HepG2 (cell line): ENCODE data around the gene MED15. TPM values are rescaled to one million over a fixed set of nuclear protein-coding genes. Genes with fewer than 3 reads are reported as not detected.

ENCODE experiments used
- ARNT ChIP-seq: fragments of 450-650 bp; IDR thresholded peaks from 2 replicates; pipeline ENCODE4 v1.6.1; 2017
- DZIP1 ChIP-seq: sonication (generic); formaldehyde crosslinking; IDR thresholded peaks from 2 replicates; pipeline ENCODE4 v1.5.0; 2020; ENCODE audit warnings: mild to moderate bottlenecking, missing genetic modification reagents
- EP300 ChIP-seq, 3 experiments: sonication (generic) in 1 of 3; formaldehyde crosslinking in 1 of 3; IDR thresholded peaks; 2 replicates each; pipeline versions ENCODE4 v1.5.1 to v1.6.1; 2011 to 2020; ENCODE audit warnings: low read depth in 2 of 3, low read length in 2 of 3, borderline replicate concordance in 1 of 3, improper control_type of control experiment in 1 of 3, mild to moderate bottlenecking in 1 of 3, missing genetic modification reagents in 1 of 3, moderate library complexity in 1 of 3
- FOXO1 ChIP-seq: sonication (generic); formaldehyde crosslinking; IDR thresholded peaks from 2 replicates; pipeline ENCODE4 v1.4.0; 2020; ENCODE audit warnings: missing genetic modification reagents
- GATAD2A ChIP-seq: IDR thresholded peaks from 2 replicates; pipeline ENCODE4 v1.6.1; 2016
- JUND ChIP-seq: sonication (generic); formaldehyde crosslinking; IDR thresholded peaks from 2 replicates; pipeline ENCODE4 v1.8.0; 2022; ENCODE audit warnings: mild to moderate bottlenecking, missing genetic modification reagents
- MED13 ChIP-seq: sonication (generic); formaldehyde crosslinking; IDR thresholded peaks from 2 replicates; pipeline ENCODE4 v1.5.0; 2020; ENCODE audit warnings: missing genetic modification reagents
- NR2F6 ChIP-seq, 2 experiments: IDR thresholded peaks; 2 replicates each; pipeline ENCODE4 v1.6.1; 2016; ENCODE audit warnings: antibody characterized with exemption in 1 of 2, mild to moderate bottlenecking in 1 of 2
- RXRA ChIP-seq: sonication (generic); formaldehyde crosslinking; IDR thresholded peaks from 2 replicates; pipeline ENCODE4 v1.5.1; 2020; ENCODE audit warnings: missing genetic modification reagents
- SMAD3 ChIP-seq: sonication (generic); formaldehyde crosslinking; IDR thresholded peaks from 2 replicates; pipeline ENCODE4 v1.4.0; 2020; ENCODE audit warnings: missing genetic modification reagents
- TFAP4 ChIP-seq: sonication (generic); IDR thresholded peaks from 2 replicates; pipeline ENCODE4 v1.6.1; 2016; ENCODE audit warnings: low read depth, borderline replicate concordance
- ZBTB21 ChIP-seq: sonication (generic); formaldehyde crosslinking; IDR thresholded peaks from 2 replicates; pipeline ENCODE4 v1.4.0; 2020; ENCODE audit warnings: missing genetic modification reagents
- ZBTB33 ChIP-seq: sonication (generic); formaldehyde crosslinking; IDR thresholded peaks from 2 replicates; pipeline ENCODE4 v1.4.0; 2020; ENCODE audit warnings: missing genetic modification reagents
- ZNF124 ChIP-seq: sonication (generic); formaldehyde crosslinking; IDR thresholded peaks from 2 replicates; pipeline ENCODE4 v1.4.0; 2020; ENCODE audit warnings: missing genetic modification reagents
- ZNF276 ChIP-seq: sonication (generic); formaldehyde crosslinking; IDR thresholded peaks from 2 replicates; pipeline ENCODE4 v1.4.0; 2020; ENCODE audit warnings: mild to moderate bottlenecking, low read depth, missing genetic modification reagents
- ZNF501 ChIP-seq: sonication (generic); formaldehyde crosslinking; IDR thresholded peaks from 2 replicates; pipeline ENCODE4 v1.5.1; 2020; ENCODE audit warnings: mild to moderate bottlenecking, moderate library complexity, missing genetic modification reagents
- ZNF614 ChIP-seq: IDR thresholded peaks from 2 replicates; pipeline ENCODE4 v1.6.1; 2018; ENCODE audit warnings: missing biosample characterization, missing genetic modification reagents, inconsistent platforms, borderline replicate concordance
- ZSCAN5A ChIP-seq: sonication (generic); formaldehyde crosslinking; IDR thresholded peaks from 2 replicates; pipeline ENCODE4 v1.8.0; 2022; ENCODE audit warnings: mild to moderate bottlenecking, missing genetic modification reagents, borderline replicate concordance
- polyA plus RNA-seq, 8 experiments: library from polyadenylated mRNA; depleted of rRNA in 3 of 8; stranded (reverse) in 7 of 8; unstranded in 1 of 8; fragments of >200 nt; fragmentation: Illumina TruSeq in 4 of 8; extraction: Trizol in 4 of 8; gene quantifications; 2 replicates each; pipeline versions ENCODE4 v1.2.1 to v1.2.3, GENCODE V29; 2011 to 2016; ENCODE audit warnings: low read depth in 4 of 8, missing spikeins in 1 of 8, mixed read lengths in 1 of 8; ENCODE audit not compliant: insufficient read depth in 1 of 8
- total RNA-seq, 5 experiments: library from RNA; depleted of rRNA; stranded (reverse); fragments of >200 nt; fragmentation: Illumina TruSeq; extraction: Trizol; gene quantifications; 2 replicates each; pipeline ENCODE4 v1.2.3, GENCODE V29; 2016; ENCODE audit warnings: low read depth in 1 of 5

The MED15 gene
- total and polyA plus RNA-seq, 2 of the 13 experiments (the other 11 are each of a cell fraction or from before 2014, with no cell fraction given), result 14.3 to 27.0 TPM

GRCh38 chr22:20552443-20553401 lies 45.3 kb downstream of the MED15 start (continued):
- TF ChIP-seq ZBTB33 (0 out of 2 replicates have a peak, but pooled peaks have one; percentile 8), MED13 (no peak), FOXO1 (CRISPR knock-in tag) (0 out of 2 replicates have a peak, but pooled peaks have one; percentile 21), DZIP1 (CRISPR knock-in tag) (peak; percentile 78; the same call in 1 of the 2 replicates), ZNF501 (CRISPR knock-in tag) (peak; percentile 11; the same call in 1 of the 2 replicates), JUND (CRISPR knock-in tag) (peak; percentile 42; the same call in 1 of the 2 replicates), ZNF124 (CRISPR knock-in tag) (peak; percentile 19; the same call in 1 of the 2 replicates), RXRA (CRISPR knock-in tag) (peak; percentile 40; the same call in 1 of the 2 replicates), TFAP4 (peak; percentile 94), GATAD2A (CRISPR knock-in tag) (peak; percentile 66; the same call in 1 of the 2 replicates), ZNF614 (CRISPR knock-in tag) (peak; percentile 16; the same call in 1 of the 2 replicates), ZBTB21 (peak; percentile 77), ARNT (no peak), SMAD3 (CRISPR knock-in tag) (0 out of 2 replicates have a peak, but pooled peaks have one; percentile 15), ZNF276 (CRISPR knock-in tag) (0 out of 2 replicates have a peak, but pooled peaks have one; percentile 14), NR2F6 (IDR thresholded peaks at IDR 0.05) (peak; percentile 51; the same call in 1 of the 2 replicates), NR2F6 (CRISPR knock-in tag; IDR thresholded peaks at IDR 0.05) (peak; percentile 78), ZSCAN5A (CRISPR knock-in tag) (0 out of 2 replicates have a peak, but pooled peaks have one; percentile 50), EP300 (IDR thresholded peaks at IDR 0.05; ENCODE audit: low read depth in 2 of 2, low read length in 2 of 2) (peak in 1 of 2 experiments; percentile 19; a peak in 1 of 4 replicates), EP300 (CRISPR knock-in tag; IDR thresholded peaks at IDR 0.05; ENCODE audit: borderline replicate concordance) (no peak)
